Aorta (tissue), 5 donors: Measurements from ENCODE around the gene TSPAN15. TPM values are rescaled to one million over a fixed set of nuclear protein-coding genes. Genes with fewer than 3 reads are reported as not detected.

ENCODE experiments used
- ATAC-seq: fragments of 200-7000 bp; cut with Tn5 transposase; one replicate; pipeline ENCODE4 v1.9.1; 2022; ENCODE audit warnings: moderate library complexity; ENCODE audit not compliant: low FRiP score
- DNase-seq, 2 donors: peaks; one replicate each; pipeline ENCODE4 v3.0.0-alpha.2; 2020
- H3K27ac ChIP-seq, 2 donors: one replicate each; pipeline ENCODE4 v1.5.1; 2013; ENCODE audit warnings: low read length in 2 of 2, mild to moderate bottlenecking in 2 of 2, moderate library complexity in 2 of 2, control low read depth in 1 of 2, inconsistent platforms in 1 of 2, low read depth in 1 of 2
- H3K27me3 ChIP-seq, 2 donors: one replicate each; pipeline ENCODE4 v1.6.1; 2013; ENCODE audit warnings: control low read depth in 1 of 2, low read length in 1 of 2, mild to moderate bottlenecking in 1 of 2, moderate library complexity in 1 of 2; ENCODE audit not compliant: insufficient read depth in 2 of 2, control insufficient read depth in 1 of 2
- H3K36me3 ChIP-seq, 2 donors: one replicate each; pipeline ENCODE4 v1.6.1; 2013; ENCODE audit warnings: control low read depth in 1 of 2, low read length in 1 of 2, mild to moderate bottlenecking in 1 of 2; ENCODE audit not compliant: insufficient read depth in 2 of 2, control insufficient read depth in 1 of 2
- H3K4me1 ChIP-seq, 2 donors: one replicate each; pipeline ENCODE4 v1.6.1; 2013; ENCODE audit warnings: low read length in 2 of 2, control low read depth in 1 of 2, mild to moderate bottlenecking in 1 of 2, moderate library complexity in 1 of 2; ENCODE audit not compliant: insufficient read depth in 2 of 2, control insufficient read depth in 1 of 2
- H3K4me3 ChIP-seq, 2 donors: one replicate each; pipeline ENCODE4 v1.5.1; 2013; ENCODE audit warnings: low read length in 2 of 2, control low read depth in 1 of 2, mild to moderate bottlenecking in 1 of 2
- H3K9me3 ChIP-seq: one replicate; pipeline ENCODE4 v1.6.1; 2013; ENCODE audit warnings: mild to moderate bottlenecking, low read length; ENCODE audit not compliant: control insufficient read depth
- WGBS, 2 donors: extraction: QIAGEN DNeasy Blood & Tissue Kit; methylation state at CpG; one replicate each; pipeline ENCODE4 v1.1.7; 2013; 5-methylcytosine and 5-hydroxymethylcytosine counted together
- intact Hi-C, 2 donors: fragments of 100-400 bp; cut with DNase I; formaldehyde crosslinking; loops; one replicate each; pipeline versions ENCODE4 v1.14.2 to v1.15.0; 2022
- polyA plus RNA-seq, 2 donors: library from polyadenylated mRNA; stranded (reverse); fragments of 200-250 nt; gene quantifications; one replicate each; pipeline ENCODE4 v1.2.3, GENCODE V29; 2013
- total RNA-seq, 2 donors: library from RNA; stranded (reverse); fragmentation: NEBNext Ultra II Directional; extraction: Animal tissue kit (Norgen Biotek cat#: 25700); gene quantifications; one replicate each; pipeline ENCODE4 v1.2.1, GENCODE V29; 2021
- donor health status: healthy with polysubstance abuse.
- donor health status: Bipolar disorder and iron deficiency.
- donor health status: DM: no; HTN: no; CAD: no.
- donor health status: DM: no; HTN: no; CAD: no.
- donor health status: DM: yes; HTN: yes; CAD: no.

The TSPAN15 gene
- total and polyA plus RNA-seq, 4 donors, result 1.8 to 16.8 (median 11.5) TPM

DNA sequence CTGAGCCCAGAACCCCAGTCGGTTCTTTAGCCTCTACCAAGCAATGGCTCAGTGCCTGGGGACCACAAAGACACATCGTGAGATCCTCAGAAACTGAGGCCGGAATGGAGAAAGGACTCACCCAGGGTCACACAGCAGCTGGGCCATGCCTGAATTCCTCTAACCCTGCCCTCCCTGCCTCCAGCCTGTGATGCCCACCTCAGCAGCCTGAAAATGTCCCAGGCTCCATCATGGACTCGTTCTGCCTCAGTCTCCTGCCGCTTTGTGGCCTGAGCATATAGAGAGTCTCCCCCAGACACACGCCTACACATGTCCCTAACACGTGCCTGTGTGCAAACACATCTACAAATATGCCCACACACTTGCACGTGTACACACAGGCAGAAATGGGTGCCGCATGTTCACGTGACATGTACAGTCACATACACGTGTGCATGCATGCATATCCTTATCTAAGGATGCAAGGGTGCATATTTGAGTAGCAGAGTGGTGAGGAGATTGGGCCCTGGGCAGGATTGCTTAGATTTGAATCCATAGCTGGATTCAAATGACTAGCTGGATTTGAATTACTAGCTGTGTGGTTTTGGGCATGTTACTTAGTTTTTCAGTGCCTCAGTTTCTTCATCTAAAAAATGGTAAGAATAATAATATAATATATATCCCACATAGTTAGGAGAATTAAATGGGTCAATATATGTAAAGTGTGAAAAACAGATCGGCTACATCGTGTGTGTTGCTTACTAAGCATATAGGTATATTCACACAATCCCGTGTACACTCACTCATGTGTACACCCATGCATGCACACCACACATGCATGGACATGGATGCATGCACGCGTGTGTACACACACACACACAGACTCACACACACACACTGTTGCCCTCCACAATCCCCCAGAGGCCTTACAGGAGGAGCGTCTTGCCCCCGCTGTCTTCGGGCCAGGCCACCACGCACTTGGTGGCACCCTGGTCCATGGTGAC lies 36.9 kb upstream of the TSPAN15 start:
- DNase-seq (peak in 1 of 2 donors; percentile 43), ATAC-seq (no peak)
- H3K27ac ChIP-seq, result no peak overlapping the region
- no peak overlapping the region for H3K4me3 ChIP-seq
- H3K36me3 ChIP-seq, result no peaks in the 10 kb centered on the region
- H3K9me3 ChIP-seq, result no peaks in the 10 kb centered on the region
- no peaks in the 10 kb centered on the region for H3K4me1 ChIP-seq
- H3K27me3 ChIP-seq, result no peaks in the 10 kb centered on the region
- intact Hi-C loops, result loop anchor here in 1 of 2 donors (5.0 to 10.0 kb wide), 2 partner anchors 177 to 220 kb away; partner anchors contain the start of gene FAM241B
- 92 to 93% methylated on average over 20 of the region's 20 CpGs for WGBS, 2 donors

DNA sequence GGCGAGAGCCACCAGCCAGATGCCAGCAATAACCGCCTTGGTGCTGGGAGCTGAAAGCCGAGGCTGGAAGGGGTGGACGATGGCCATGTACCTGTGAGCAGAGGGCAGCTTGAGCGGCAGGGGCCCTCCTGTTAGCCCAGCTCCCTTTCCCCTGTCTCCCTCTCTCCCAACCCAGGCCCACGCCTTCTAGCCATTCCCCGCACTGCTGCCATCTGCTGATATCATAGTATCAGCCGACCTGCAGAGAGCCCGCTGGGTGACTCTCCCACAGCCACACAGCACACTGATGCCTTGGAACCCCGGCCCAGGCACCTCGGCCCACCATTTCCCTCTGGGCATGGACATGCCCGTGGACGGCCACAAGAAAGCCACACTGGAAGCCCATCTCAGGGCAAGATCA lies 36.2 kb upstream of the TSPAN15 start:
- intact Hi-C loops, result loop anchor here in 1 of 2 donors (10.0 kb wide), 1 partner anchor 220 kb away; the partner anchor contains the start of gene FAM241B
- no peaks in the 10 kb centered on the region for H3K4me1 ChIP-seq
- no peak overlapping the region for H3K27ac ChIP-seq
- 91 to 95% methylated on average over 13 of the region's 13 CpGs for WGBS, 2 donors
- ATAC-seq (no peak), DNase-seq (peak in 1 of 2 donors; percentile 67)
- H3K27me3 ChIP-seq, result no peaks in the 10 kb centered on the region
- no peaks in the 10 kb centered on the region for H3K9me3 ChIP-seq
- no peak overlapping the region for H3K4me3 ChIP-seq
- H3K36me3 ChIP-seq, result no peaks in the 10 kb centered on the region

DNA sequence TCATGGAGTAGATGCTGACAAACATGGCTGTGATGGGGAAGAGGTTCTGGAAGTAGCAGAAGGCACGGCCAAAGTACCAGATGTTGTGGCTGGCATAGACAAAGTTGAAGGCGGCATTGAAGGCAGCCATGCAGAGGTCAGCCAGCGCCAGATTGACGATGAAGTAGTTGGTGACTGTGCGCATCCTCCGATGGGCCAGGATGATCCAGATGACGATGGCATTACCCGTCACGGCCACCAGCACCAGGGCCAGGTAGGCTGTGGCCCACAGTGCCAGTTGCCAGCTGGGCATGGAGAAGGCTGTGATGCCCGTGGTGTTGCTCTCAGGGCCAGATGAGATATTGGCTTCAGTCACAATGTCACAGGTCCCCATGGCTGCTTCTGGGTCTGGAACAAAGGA lies 35.3 kb upstream of the TSPAN15 start:
- Histone ChIP-seq H3K4me3 (no peak overlapping the region), H3K4me1 (no peaks in the 10 kb centered on the region), H3K27me3 (no peaks in the 10 kb centered on the region), H3K9me3 (no peaks in the 10 kb centered on the region), H3K27ac (no peak overlapping the region), H3K36me3 (no peaks in the 10 kb centered on the region)
- 93 to 96% methylated on average over 10 of the region's 10 CpGs for WGBS, 2 donors
- ATAC-seq, result no peak
- DNase-seq, result peak in 1 of 2 donors; percentile 71
- intact Hi-C loops, result loop anchor here in 1 of 2 donors (10.0 kb wide), 1 partner anchor 219 kb away; the partner anchor contains the start of gene FAM241B

GRCh38 chr10:69416695-69417094 lies 34.6 kb upstream of the TSPAN15 start, which contains the start of gene TACR2:
Gene TACR2 (minus strand): TSS chr10:69416918. CDS start chr10:69416323, 595 bp downstream.
- intact Hi-C loops, result loop anchor here in 1 of 2 donors (10.0 kb wide), 1 partner anchor 218 kb away; the partner anchor contains the start of gene FAM241B
- peak in 1 of 2 donors; percentile 75 for DNase-seq
- WGBS, 2 donors, result 6 to 11% methylated on average over 10 of the region's 10 CpGs
- ATAC-seq, result no peak
- Histone ChIP-seq H3K27me3 (no peaks in the 10 kb centered on the region), H3K4me1 (no peaks in the 10 kb centered on the region), H3K9me3 (no peaks in the 10 kb centered on the region), H3K36me3 (no peaks in the 10 kb centered on the region), H3K27ac (no peak within 1 kb of the TSS), H3K4me3 (no peak within 1 kb of the TSS)

DNA sequence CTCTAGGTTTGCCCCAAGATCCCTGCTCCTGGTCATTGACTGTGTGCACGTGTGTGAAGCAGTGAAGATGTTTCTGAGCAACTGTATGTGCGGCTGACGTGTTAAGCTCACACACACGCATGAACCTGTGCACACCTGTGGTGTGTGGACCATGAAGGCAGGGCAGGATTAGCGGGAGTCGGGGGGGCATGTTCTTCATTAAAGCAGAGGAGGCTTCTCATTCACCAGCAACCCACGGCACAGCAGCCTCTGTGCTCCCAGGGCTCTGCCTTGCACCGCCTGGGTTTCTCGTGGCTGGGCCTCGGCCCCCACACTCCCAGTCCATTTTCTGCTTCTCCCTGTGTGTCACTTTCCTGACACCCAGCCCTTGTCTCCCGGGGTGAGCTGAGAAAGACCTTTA lies 33.7 kb upstream of the TSPAN15 start:
- Histone ChIP-seq H3K4me3 (no peak overlapping the region), H3K9me3 (no peaks in the 10 kb centered on the region), H3K4me1 (no peaks in the 10 kb centered on the region), H3K27me3 (no peaks in the 10 kb centered on the region), H3K27ac (no peak overlapping the region), H3K36me3 (no peaks in the 10 kb centered on the region)
- ATAC-seq (no peak), DNase-seq (peak in 1 of 2 donors; percentile 57)
- 83 to 88% methylated on average over 11 of the region's 11 CpGs for WGBS, 2 donors
- intact Hi-C loops, result loop anchor here in 1 of 2 donors (10.0 kb wide), 1 partner anchor 217 kb away; the partner anchor contains the start of gene FAM241B

DNA sequence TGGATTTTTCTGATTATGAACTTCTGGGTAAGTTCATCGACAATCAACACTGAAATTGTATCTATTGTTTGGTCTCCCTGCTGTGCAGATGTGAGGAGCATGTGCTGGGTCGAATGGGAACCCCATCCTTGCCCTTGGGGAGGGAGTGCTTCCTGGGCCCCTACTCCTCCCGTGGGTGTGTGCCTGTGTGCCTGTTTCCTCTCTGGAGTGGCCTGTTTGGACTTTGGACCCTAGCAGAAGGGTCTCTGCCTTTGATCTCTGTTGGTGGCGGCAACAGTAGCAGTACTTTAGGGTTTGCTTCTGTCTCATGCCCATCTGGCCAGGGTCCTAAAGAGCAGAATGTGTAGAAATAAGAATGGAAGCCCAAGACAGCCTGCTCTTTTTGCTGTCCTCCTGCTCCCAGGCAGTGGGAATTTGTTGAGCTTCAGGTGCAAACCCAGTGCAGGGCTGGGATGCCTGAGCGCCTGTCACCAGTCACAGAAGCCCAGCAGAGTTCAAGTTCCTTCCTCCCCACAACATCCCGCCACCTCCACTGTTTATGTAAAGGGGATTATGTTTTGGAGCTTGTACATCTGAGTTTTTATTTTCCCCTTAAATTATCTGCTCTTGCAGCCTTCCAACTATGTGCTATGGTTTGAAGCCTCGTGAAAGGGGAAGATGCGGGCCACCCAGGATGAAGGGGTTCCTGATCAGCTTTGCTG lies 33.1 kb upstream of the TSPAN15 start:
- Histone ChIP-seq H3K36me3 (no peaks in the 10 kb centered on the region), H3K27me3 (no peaks in the 10 kb centered on the region), H3K27ac (no peak overlapping the region), H3K4me3 (no peak overlapping the region), H3K4me1 (no peaks in the 10 kb centered on the region), H3K9me3 (no peaks in the 10 kb centered on the region)
- ATAC-seq, result no peak
- peak in 1 of 2 donors; percentile 32 for DNase-seq
- 91 to 94% methylated on average over 8 of the region's 8 CpGs for WGBS, 2 donors
- intact Hi-C loops, result loop anchor here in 1 of 2 donors (10.0 kb wide), 1 partner anchor 217 kb away; the partner anchor contains the start of gene FAM241B

DNA sequence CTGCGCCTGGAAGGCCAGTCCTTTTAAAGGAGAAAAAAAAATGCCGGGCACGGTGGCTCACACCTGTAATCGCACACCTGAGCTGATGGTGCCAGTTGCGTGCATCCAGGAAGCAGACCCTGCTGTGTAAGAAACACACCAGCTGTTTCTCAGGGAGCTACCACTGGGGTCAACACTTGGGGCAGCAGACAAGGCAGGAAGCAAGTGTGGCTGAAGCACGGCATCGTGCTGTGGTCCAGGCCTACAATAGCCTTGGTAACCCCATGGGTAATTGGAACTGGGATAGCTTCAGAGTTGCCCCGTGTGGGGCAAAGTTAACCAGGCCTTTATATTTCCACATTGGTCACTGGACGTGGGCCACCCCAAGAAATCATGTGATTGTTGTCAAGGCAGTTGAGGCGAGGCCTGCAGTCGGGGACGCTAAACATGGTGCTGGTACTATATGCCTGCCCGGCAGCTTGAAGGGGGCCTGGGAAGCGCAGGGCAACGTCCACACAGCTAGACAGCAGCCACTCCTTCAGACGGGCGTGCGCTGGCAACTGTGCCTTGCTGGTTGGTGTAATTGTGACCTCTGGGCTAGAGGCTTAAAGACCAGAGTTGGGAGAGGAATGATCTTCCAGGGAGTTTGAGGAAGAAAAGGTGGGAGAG lies 32.0 kb upstream of the TSPAN15 start:
- Histone ChIP-seq H3K36me3 (no peaks in the 10 kb centered on the region), H3K27me3 (no peaks in the 10 kb centered on the region), H3K9me3 (no peaks in the 10 kb centered on the region), H3K27ac (no peak overlapping the region), H3K4me1 (no peaks in the 10 kb centered on the region), H3K4me3 (no peak overlapping the region)
- intact Hi-C loops, result loop anchor here in 1 of 2 donors (10.0 kb wide), 1 partner anchor 216 kb away; the partner anchor contains the start of gene FAM241B
- 94 to 95% methylated on average over 18 of the region's 18 CpGs for WGBS, 2 donors
- no peak for ATAC-seq
- DNase-seq, result peak in 1 of 2 donors; percentile 64

DNA sequence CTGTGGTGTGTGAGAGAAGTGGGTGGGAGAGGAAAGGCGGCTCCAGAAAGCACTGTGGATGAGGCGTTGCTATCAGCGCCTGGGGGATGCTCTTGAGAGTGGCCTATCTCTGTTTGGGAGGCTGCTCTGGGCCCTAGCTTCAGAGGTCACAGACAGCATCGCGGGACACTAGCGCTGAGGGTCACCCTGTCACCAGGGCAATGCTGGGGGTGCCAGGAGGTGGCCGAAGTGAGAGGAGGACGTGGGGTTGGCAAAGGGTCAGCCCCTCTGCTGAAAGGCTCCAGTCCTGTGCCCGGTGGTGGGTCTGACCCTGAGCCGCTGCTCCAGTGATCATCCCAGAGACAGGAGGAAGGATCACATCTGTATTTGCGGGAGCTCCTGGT lies 31.5 kb upstream of the TSPAN15 start:
- DNase-seq, result peak in 1 of 2 donors; percentile 70
- no peak for ATAC-seq
- Histone ChIP-seq H3K27ac (no peak overlapping the region), H3K36me3 (no peaks in the 10 kb centered on the region), H3K4me3 (no peak overlapping the region), H3K4me1 (no peaks in the 10 kb centered on the region), H3K27me3 (no peaks in the 10 kb centered on the region), H3K9me3 (no peaks in the 10 kb centered on the region)
- intact Hi-C loops, result loop anchor here in 1 of 2 donors (10.0 kb wide), 1 partner anchor 215 kb away; the partner anchor contains the start of gene FAM241B
- 78 to 84% methylated on average over 11 of the region's 11 CpGs for WGBS, 2 donors
